HCT116 (cell line): Measurements from ENCODE around the gene VSNL1. TPM values are rescaled to one million over a fixed set of nuclear protein-coding genes. Genes with fewer than 3 reads are reported as not detected.

Experiments
- ATAC-seq: fragments of 200-7000 bp; cut with Tn5 transposase; 2 replicates; pipeline ENCODE4 v1.9.1; 2020; ENCODE audit warnings: mild to moderate bottlenecking, moderate library complexity
- BruUV-seq: library from RNA; stranded (reverse); fragments of 400-500 nt; replicated peaks from 2 replicates; lab custom pipeline; 2021; lab: Mats Ljungman, UMichigan
- CTCF ChIA-PET: fragments of 300-600 bp; sonication (Branson Sonifier 250); formaldehyde crosslinking; loops from one replicate; lab custom pipeline; 2021; ENCODE audit warnings: antibody characterized with exemption; lab: Charles Lee
- POLR2A ChIA-PET: fragments of 300-600, 350-600 bp; sonication (Branson Sonifier 250); formaldehyde crosslinking; loops from one replicate; lab custom pipeline; 2021; ENCODE audit warnings: antibody characterized with exemption; lab: Charles Lee
- RAD21 ChIA-PET, 2 experiments: fragments of 300-600 bp; sonication (Branson Sonifier 250); formaldehyde crosslinking; loops; one replicate each; lab custom pipeline; 2023; ENCODE audit warnings: low total read pairs in 2 of 2; ENCODE audit not compliant: uncharacterized antibody in 2 of 2, unreplicated experiment in 2 of 2, low non-redundant PET in 1 of 2; lab: Charles Lee
- DNase-seq: peaks from one replicate; pipeline ENCODE4 v3.0.0-alpha.2; 2010; ENCODE audit warnings: low read depth, low spot score
- H2AFZ ChIP-seq: fragments of 200-600 bp; shearing (Covaris generic), sonication (generic); 2 replicates; pipeline ENCODE4 v1.6.1; 2017; ENCODE audit warnings: low read depth, mixed run types, mixed read lengths, antibody characterized with exemption, low read length; ENCODE audit not compliant: poor library complexity, severe bottlenecking
- H3K27ac ChIP-seq: 2 replicates; pipeline ENCODE4 v1.5.1; 2012; ENCODE audit warnings: low read depth, low read length
- H3K27me3 ChIP-seq: fragments of 200-600 bp; sonication (generic); 2 replicates; pipeline ENCODE4 v1.6.1; 2016; ENCODE audit warnings: mixed run types, low read length, mixed read lengths; ENCODE audit not compliant: insufficient read depth
- H3K36me3 ChIP-seq, 2 experiments: fragments of 200-500 bp in 1 of 2; fragments of 200-600 bp in 1 of 2; sonication (Bioruptor generic) in 1 of 2; sonication (generic) in 1 of 2; 2 replicates each; pipeline versions ENCODE4 v1.5.1 to v1.6.1; 2014 to 2016; ENCODE audit warnings: low read length in 2 of 2, inconsistent platforms in 1 of 2, mixed read lengths in 1 of 2, mixed run types in 1 of 2; ENCODE audit not compliant: insufficient read depth in 2 of 2, control insufficient read depth in 1 of 2
- H3K4me1 ChIP-seq, 2 experiments: fragments of 200-600 bp in 1 of 2; sonication (generic) in 1 of 2; 2 replicates each; pipeline versions ENCODE4 v1.5.1 to v1.6.1; 2012 to 2017; ENCODE audit warnings: low read length in 2 of 2, inconsistent platforms in 1 of 2, mild to moderate bottlenecking in 1 of 2, mixed read lengths in 1 of 2, mixed run types in 1 of 2, moderate library complexity in 1 of 2; ENCODE audit not compliant: insufficient read depth in 2 of 2, control insufficient read depth in 1 of 2
- H3K4me2 ChIP-seq: fragments of 200-600 bp; sonication (generic); 2 replicates; pipeline ENCODE4 v1.6.1; 2017; ENCODE audit warnings: mixed run types, low read length, mixed read lengths
- H3K4me3 ChIP-seq, 2 experiments: fragments of 200-600 bp in 1 of 2; sonication (generic) in 1 of 2; replicated peaks in 1 of 2; 2 replicates each; pipeline ENCODE4 v1.5.1; 2011 to 2016; ENCODE audit warnings: low read length in 2 of 2, control low read depth in 1 of 2, low read depth in 1 of 2, mild to moderate bottlenecking in 1 of 2, mixed read lengths in 1 of 2, mixed run types in 1 of 2
- H3K79me2 ChIP-seq: fragments of 200-600 bp; sonication (generic); 2 replicates; pipeline ENCODE4 v1.6.1; 2017; ENCODE audit warnings: mild to moderate bottlenecking, mixed run types, low read length, moderate library complexity, mixed read lengths; ENCODE audit not compliant: insufficient read depth
- H3K9ac ChIP-seq: fragments of 200-600 bp; sonication (generic); 2 replicates; pipeline ENCODE4 v1.6.1; 2016; ENCODE audit warnings: low read length, mixed read lengths
- H3K9me2 ChIP-seq: fragments of 200-600 bp; sonication (generic), shearing (Covaris generic); 2 replicates; pipeline ENCODE4 v1.6.1; 2017; ENCODE audit warnings: mixed run types, mild to moderate bottlenecking, moderate library complexity; ENCODE audit not compliant: insufficient read depth
- H3K9me3 ChIP-seq, 2 experiments: fragments of 200-500 bp in 1 of 2; fragments of 200-600 bp in 1 of 2; sonication (Bioruptor generic) in 1 of 2; sonication (generic) in 1 of 2; 2 replicates each; pipeline ENCODE4 v1.6.1; 2014 to 2017; ENCODE audit warnings: low read length in 2 of 2, mixed read lengths in 2 of 2, inconsistent platforms in 1 of 2, low read depth in 1 of 2, mild to moderate bottlenecking in 1 of 2, mixed run types in 1 of 2, moderate library complexity in 1 of 2; ENCODE audit not compliant: control insufficient read depth in 1 of 2, insufficient read depth in 1 of 2
- H4K20me1 ChIP-seq: fragments of 200-600 bp; sonication (generic), shearing (Covaris generic); 2 replicates; pipeline ENCODE4 v1.6.1; 2017; ENCODE audit warnings: mixed run types, mild to moderate bottlenecking, moderate library complexity; ENCODE audit not compliant: insufficient read depth
- ELF1 ChIP-seq: IDR thresholded peaks from 2 replicates; pipeline ENCODE4 v1.6.1; 2012; ENCODE audit warnings: low read depth, borderline replicate concordance
- EZH2phosphoT487 ChIP-seq: fragments of 200-600 bp; IDR thresholded peaks from 2 replicates; pipeline ENCODE4 v1.6.1; 2018; ENCODE audit warnings: antibody characterized with exemption, borderline replicate concordance
- FOSL1 ChIP-seq: IDR thresholded peaks from 2 replicates; pipeline ENCODE4 v1.6.1; 2012; ENCODE audit warnings: low read depth
- POLR2A ChIP-seq: IDR thresholded peaks from 2 replicates; pipeline ENCODE4 v1.7.0; 2011; ENCODE audit warnings: borderline replicate concordance; ENCODE audit not compliant: insufficient read depth, insufficient read length; ENCODE audit errors: extremely low read depth
- POLR2AphosphoS5 ChIP-seq: IDR thresholded peaks from 2 replicates; pipeline ENCODE4 v1.6.1; 2011; ENCODE audit warnings: mild to moderate bottlenecking, low read depth, low read length, moderate library complexity
- RAD21 ChIP-seq: IDR thresholded peaks from 2 replicates; pipeline ENCODE4 v1.6.1; 2012; ENCODE audit warnings: low read depth, mild to moderate bottlenecking
- SIN3A ChIP-seq: IDR thresholded peaks from 2 replicates; pipeline ENCODE4 v1.6.1; 2012; ENCODE audit warnings: low read depth
- SP1 ChIP-seq: IDR thresholded peaks from 2 replicates; pipeline ENCODE4 v1.6.1; 2012; ENCODE audit warnings: low read depth
- SRF ChIP-seq: IDR thresholded peaks from 2 replicates; pipeline ENCODE4 v1.6.1; 2012; ENCODE audit warnings: low read depth
- TCF7L2 ChIP-seq: IDR thresholded peaks from 2 replicates; pipeline ENCODE4 v1.7.0; 2011; ENCODE audit warnings: borderline replicate concordance, inconsistent platforms; ENCODE audit not compliant: insufficient read depth, insufficient read length; ENCODE audit errors: extremely low read depth
- ZFX ChIP-seq: fragments of 450-650 bp; IDR thresholded peaks from 2 replicates; pipeline ENCODE4 v1.6.1; 2017
- ZNF274 ChIP-seq: fragments of 200-500 bp; sonication (Bioruptor generic); IDR thresholded peaks from 2 replicates; pipeline ENCODE4 v1.6.1; 2014; ENCODE audit warnings: mild to moderate bottlenecking, low read depth, low read length, inconsistent platforms
- intact Hi-C: fragments of 100-400 bp; cut with micrococcal nuclease; formaldehyde crosslinking; loops from 2 replicates; pipeline ENCODE4 v1.10.0; 2022
- total RNA-seq: library from RNA; stranded (reverse); gene quantifications from one replicate; pipeline ENCODE4 v1.2.1, GENCODE V29; 2021; ENCODE audit not compliant: unreplicated experiment
- TF ChIP-seq, protein P1 (sequence below), 3 experiments: fragments of 200-600 bp in 1 of 3; sonication (generic) in 1 of 3; IDR thresholded peaks in 2 of 3; conservative IDR thresholded peaks in 1 of 3; 2 replicates each; pipeline ENCODE4 v1.5.1; 2012 to 2017; ENCODE audit warnings: low read depth in 2 of 3, low read length in 2 of 3, antibody characterized with exemption in 1 of 3, borderline replicate concordance in 1 of 3, control low read depth in 1 of 3, mild to moderate bottlenecking in 1 of 3, mixed read lengths in 1 of 3, mixed run types in 1 of 3, moderate library complexity in 1 of 3; ENCODE audit not compliant: insufficient read depth in 1 of 3
- TF ChIP-seq, protein P2 (sequence below): IDR thresholded peaks from 2 replicates; pipeline ENCODE4 v1.6.1; 2011; ENCODE audit warnings: mild to moderate bottlenecking, low read length, moderate library complexity; ENCODE audit not compliant: insufficient replicate concordance; ENCODE audit errors: extremely low read depth

VSNL1 gene
- total RNA-seq, 1 experiment from 2014 or later: 4.6 TPM

- ATAC-seq (no peak), DNase-seq (no peak)
- Histone ChIP-seq H3K4me3 (no peak overlapping the region), H3K36me3 (no peaks in the 10 kb centered on the region), H3K9me3 (no peaks in the 10 kb centered on the region), H3K27me3 (no peaks in the 10 kb centered on the region), H3K27ac (no peak overlapping the region), H3K9me2 (no peaks in the 10 kb centered on the region), H3K79me2 (no peaks in the 10 kb centered on the region), H4K20me1 (no peaks in the 10 kb centered on the region), H3K9ac (no peak overlapping the region), H3K4me2 (no peak overlapping the region), H3K4me1 (peaks cover 10 to 56% of the 10 kb centered on the region in 2 experiments; a peak in 3 of 4 replicates), H2AFZ (no peak overlapping the region)
- RAD21 ChIA-PET: no interaction called here
- POLR2A ChIA-PET: no interaction called here
- BruUV-seq: no TSS peak
- intact Hi-C loops: no loop called here
- no peak for TF ChIP-seq ZFX
- no peak for TF ChIP-seq SRF
- TF ChIP-seq POLR2AphosphoS5: no peak
- no peak for TF ChIP-seq RAD21
- TF ChIP-seq POLR2A: no peak
- no peak for TF ChIP-seq SP1
- no peak for TF ChIP-seq EZH2phosphoT487
- TF ChIP-seq ELF1: no peak
- TF ChIP-seq ZNF274: no peak
- TF ChIP-seq SIN3A: no peak
- TF ChIP-seq, protein P1, sequence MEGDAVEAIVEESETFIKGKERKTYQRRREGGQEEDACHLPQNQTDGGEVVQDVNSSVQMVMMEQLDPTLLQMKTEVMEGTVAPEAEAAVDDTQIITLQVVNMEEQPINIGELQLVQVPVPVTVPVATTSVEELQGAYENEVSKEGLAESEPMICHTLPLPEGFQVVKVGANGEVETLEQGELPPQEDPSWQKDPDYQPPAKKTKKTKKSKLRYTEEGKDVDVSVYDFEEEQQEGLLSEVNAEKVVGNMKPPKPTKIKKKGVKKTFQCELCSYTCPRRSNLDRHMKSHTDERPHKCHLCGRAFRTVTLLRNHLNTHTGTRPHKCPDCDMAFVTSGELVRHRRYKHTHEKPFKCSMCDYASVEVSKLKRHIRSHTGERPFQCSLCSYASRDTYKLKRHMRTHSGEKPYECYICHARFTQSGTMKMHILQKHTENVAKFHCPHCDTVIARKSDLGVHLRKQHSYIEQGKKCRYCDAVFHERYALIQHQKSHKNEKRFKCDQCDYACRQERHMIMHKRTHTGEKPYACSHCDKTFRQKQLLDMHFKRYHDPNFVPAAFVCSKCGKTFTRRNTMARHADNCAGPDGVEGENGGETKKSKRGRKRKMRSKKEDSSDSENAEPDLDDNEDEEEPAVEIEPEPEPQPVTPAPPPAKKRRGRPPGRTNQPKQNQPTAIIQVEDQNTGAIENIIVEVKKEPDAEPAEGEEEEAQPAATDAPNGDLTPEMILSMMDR (IDR thresholded peaks at IDR 0.05 in 2 of 3, conservative IDR thresholded peaks at IDR 0.05 in 1 of 3; ENCODE audit: borderline replicate concordance in 1 of 3, insufficient read depth in 1 of 3, low read depth in 2 of 3, low read length in 2 of 3): no peak
- TF ChIP-seq FOSL1: no peak
- TF ChIP-seq, protein P2, sequence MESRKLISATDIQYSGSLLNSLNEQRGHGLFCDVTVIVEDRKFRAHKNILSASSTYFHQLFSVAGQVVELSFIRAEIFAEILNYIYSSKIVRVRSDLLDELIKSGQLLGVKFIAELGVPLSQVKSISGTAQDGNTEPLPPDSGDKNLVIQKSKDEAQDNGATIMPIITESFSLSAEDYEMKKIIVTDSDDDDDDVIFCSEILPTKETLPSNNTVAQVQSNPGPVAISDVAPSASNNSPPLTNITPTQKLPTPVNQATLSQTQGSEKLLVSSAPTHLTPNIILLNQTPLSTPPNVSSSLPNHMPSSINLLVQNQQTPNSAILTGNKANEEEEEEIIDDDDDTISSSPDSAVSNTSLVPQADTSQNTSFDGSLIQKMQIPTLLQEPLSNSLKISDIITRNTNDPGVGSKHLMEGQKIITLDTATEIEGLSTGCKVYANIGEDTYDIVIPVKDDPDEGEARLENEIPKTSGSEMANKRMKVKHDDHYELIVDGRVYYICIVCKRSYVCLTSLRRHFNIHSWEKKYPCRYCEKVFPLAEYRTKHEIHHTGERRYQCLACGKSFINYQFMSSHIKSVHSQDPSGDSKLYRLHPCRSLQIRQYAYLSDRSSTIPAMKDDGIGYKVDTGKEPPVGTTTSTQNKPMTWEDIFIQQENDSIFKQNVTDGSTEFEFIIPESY: no peak
- TF ChIP-seq TCF7L2: no peak
- CTCF ChIA-PET: no interaction called here
Observed at GRCh38 chr2:17542471-17542870, 2.0 kb downstream of the VSNL1 start.
